ENCODE data around the gene NFKB1.
A peak's percentile ranks its signal among the peaks of the same experiment; 100 is the strongest.
"Not testable (repeated sequence)": the region's sequence is repeated elsewhere in the genome, so short reads cannot be mapped to it uniquely, and the experiment has no call there.

Gene NFKB1, protein sequence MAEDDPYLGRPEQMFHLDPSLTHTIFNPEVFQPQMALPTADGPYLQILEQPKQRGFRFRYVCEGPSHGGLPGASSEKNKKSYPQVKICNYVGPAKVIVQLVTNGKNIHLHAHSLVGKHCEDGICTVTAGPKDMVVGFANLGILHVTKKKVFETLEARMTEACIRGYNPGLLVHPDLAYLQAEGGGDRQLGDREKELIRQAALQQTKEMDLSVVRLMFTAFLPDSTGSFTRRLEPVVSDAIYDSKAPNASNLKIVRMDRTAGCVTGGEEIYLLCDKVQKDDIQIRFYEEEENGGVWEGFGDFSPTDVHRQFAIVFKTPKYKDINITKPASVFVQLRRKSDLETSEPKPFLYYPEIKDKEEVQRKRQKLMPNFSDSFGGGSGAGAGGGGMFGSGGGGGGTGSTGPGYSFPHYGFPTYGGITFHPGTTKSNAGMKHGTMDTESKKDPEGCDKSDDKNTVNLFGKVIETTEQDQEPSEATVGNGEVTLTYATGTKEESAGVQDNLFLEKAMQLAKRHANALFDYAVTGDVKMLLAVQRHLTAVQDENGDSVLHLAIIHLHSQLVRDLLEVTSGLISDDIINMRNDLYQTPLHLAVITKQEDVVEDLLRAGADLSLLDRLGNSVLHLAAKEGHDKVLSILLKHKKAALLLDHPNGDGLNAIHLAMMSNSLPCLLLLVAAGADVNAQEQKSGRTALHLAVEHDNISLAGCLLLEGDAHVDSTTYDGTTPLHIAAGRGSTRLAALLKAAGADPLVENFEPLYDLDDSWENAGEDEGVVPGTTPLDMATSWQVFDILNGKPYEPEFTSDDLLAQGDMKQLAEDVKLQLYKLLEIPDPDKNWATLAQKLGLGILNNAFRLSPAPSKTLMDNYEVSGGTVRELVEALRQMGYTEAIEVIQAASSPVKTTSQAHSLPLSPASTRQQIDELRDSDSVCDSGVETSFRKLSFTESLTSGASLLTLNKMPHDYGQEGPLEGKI

DNA sequence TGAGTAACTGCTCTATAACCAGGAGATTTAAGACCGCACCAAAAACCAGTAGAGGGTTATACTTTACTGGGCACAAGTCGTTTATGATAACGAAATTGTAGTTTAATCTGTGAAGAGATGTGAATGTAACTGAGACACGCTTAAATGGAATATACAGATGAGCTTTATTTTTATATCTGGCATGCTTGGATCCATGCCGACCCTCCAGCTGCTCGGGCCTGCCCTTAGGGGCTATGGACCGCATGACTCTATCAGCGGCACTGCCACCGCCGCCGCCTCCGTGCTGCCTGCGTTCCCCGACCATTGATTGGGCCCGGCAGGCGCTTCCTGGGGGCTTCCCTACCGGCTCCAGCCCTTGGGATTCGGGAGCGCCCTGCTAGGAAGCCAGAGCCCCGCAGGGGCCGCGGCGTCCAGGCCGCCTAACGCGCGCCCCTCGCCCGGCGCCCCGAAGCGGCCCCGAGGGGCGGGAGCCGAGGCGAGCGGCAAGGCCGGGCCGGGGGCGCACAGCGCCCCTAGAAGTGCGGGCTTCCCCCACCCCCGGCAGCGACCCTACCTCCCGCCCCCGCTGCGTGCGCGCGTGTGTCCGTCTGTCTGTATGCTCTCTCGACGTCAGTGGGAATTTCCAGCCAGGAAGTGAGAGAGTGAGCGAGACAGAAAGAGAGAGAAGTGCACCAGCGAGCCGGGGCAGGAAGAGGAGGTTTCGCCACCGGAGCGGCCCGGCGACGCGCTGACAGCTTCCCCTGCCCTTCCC, at the start of gene NFKB1:
NFKB1 (plus strand) TSS at position 664 of the 751 bp plus-strand sequence. CDS start 24,160 bp downstream, outside the sequence.
- peak; percentile 48 for DNase-seq (ENCODE audit: low spot score)

DNA sequence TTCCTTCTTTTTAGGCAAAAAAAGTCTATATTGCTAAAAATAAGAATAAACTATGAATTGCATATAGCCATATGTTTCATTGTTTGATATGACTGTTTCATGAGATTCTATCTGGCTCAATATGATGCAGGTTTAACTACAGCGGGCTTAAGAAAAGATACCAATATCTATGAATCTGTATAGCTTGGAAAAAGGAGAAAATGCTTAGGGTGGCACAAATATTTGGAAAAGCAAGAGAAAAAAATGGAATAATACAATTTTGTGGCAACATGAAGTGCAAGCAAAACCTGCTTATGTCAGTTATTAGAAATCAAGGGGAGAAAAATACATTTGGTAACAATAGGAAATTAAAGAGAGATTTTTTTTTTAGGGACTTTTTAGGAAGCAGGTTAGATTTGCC, 48.3 kb upstream of the NFKB1 start:
- no peak for DNase-seq (ENCODE audit: low spot score)

DNA sequence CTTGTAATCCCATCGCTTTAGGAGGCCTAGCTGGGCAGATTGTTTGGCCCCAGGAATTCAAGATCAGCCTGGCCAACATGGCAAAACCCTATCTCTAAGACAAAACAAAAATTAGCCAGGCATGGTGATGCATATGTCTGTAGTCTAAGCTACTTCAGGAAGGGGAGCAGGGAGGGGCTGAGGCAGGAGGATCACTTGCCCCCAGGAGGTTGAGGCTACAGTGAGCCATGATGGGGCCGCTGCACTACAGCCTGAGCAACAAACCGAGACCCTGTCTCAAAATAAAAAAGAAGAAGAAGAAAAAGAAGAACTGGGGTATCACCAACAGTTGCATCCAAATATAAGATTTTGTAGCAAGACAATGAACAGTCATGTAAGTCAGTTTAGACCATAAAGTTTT, 47.3 kb upstream of the NFKB1 start:
- DNase-seq (ENCODE audit: low spot score) = no peak

DNA sequence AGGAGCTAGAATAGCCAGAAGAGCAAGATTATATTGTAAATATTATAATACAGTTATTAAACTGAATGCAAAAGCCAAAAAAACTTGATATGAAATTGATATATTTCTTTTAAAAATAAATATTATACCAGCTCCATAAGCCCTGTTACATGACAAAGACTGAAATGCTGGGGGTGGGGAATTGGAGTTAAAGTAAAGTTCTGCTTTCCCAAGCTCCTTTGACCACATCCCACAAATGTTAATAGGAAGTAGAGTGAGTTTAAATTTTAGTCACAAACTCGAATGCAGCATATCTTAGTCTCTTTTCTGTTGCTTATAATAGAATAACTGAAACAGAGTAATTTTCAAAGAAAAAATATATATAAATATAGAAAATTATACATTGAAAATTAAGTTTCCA, 46.9 kb upstream of the NFKB1 start:
- DNase-seq (ENCODE audit: low spot score) = no peak

DNA sequence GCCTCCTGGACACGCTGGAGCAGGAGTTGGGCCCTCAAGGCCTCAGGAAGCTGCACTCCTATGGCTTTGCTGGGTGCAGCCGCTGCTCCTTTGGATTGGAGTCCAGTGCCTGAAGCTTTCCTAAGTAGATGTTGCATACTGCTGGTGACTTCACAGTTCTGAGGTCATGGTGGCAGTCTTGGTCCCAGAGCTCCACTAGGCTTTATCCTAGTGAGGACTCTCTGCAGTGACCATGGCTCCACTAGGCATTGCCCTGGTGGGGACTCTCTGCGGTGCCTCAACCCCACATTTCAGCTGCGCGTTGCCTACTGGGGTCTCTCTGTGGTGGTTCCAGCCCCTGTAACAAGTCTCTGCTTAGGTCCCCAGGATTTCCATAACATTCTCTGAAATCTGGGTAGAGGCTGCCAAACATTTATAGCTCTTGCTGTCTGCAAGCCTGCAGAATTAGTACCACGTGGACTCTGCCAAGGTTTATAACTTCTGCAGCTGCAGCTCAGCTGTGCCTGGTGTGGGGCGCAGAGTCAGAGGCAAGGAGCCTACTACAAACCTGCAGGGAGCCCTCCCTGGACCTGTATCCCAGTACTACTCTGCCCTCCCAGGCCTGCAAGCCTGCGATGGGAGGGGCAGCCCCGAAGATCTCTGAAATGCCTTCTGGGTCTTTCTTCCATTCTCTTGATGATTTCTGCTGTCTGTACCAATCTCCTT, 46.0 kb upstream of the NFKB1 start:
- DNase-seq (ENCODE audit: low spot score) = no peak

DNA sequence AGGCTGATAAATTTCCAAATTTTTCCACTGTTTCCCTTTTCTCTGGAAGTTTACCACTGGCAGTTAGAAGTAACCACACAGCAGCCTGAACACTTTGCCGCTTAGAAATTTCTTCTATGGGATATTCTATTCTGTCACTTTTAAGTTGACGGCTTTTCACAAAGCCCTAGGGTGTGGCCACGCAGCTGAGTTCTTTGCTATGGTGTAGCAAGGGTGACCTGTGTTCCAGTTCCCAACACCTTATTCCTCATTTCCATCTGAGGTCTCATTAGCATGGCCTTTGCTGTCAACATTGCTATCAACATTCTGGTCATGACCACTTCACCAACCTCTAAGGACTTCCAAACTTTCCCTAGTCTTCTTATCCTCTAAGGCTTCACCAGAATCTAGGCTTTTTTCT, 45.4 kb upstream of the NFKB1 start:
- DNase-seq (ENCODE audit: low spot score) = no peak

DNA sequence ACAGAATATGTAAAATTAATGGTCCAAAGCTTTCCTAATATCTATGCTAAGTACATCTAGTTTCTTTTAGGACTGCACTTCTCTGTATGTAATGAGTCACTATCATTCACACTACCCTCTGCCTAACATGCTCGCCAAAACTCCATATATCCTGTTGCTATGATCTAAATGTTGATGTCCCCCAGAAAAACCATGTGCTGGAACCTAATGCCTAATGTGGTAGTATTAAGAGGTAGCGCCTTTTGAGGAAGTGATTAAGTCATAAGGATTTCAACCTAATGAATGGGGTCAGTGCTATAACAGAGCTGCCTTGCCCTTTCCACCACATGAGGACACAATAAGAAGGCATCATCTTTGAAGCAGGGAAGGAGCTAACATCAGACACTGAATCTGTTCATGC, 34.9 kb upstream of the NFKB1 start:
- DNase-seq (ENCODE audit: low spot score) = no peak

DNA sequence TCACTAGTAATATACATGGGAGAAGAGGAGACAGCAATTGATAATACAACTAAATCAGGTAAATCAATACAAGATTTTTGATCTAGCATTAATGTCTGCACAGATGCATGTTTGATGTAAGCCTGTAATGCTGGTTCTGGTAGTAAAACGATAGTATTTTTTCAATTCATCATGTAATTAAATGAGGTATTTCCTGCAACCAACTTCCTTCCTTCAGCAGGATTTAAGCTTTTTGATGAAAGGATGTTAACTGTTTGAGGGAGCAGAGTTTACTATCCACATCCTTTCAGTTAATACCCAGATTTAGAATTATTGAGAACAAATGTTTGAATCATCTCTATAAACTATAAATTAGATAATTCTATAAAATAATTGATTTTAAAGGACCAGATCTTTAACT, 31.4 kb upstream of the NFKB1 start:
- DNase-seq (ENCODE audit: low spot score) = no peak

DNA sequence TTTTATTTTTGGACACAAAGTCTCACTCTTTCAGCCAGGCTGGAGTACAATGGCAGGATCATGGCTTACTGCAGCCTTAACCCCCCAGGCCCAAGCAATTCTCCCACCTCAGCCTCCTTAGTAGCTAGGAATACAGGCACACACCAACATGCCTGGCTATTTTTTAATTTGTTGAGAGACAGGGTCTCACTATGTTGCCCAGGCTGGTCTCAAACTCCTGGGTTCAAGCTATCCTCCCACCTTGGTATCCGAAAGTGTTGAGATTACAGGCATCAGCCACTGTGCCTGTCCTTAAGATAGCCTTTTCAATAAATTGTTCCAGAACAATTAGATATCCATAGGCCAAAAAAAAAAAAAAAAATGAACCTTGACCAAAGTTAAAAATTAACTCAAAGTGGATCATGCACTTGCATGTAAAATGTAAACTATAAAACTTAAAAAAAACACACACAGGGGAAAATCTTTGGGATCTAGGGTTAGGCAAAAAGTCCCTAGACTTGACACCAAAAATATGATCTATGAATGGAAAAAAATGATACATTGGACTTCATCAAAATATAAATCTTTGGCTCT, 28.6 kb upstream of the NFKB1 start:
- no peak for DNase-seq (ENCODE audit: low spot score)

DNA sequence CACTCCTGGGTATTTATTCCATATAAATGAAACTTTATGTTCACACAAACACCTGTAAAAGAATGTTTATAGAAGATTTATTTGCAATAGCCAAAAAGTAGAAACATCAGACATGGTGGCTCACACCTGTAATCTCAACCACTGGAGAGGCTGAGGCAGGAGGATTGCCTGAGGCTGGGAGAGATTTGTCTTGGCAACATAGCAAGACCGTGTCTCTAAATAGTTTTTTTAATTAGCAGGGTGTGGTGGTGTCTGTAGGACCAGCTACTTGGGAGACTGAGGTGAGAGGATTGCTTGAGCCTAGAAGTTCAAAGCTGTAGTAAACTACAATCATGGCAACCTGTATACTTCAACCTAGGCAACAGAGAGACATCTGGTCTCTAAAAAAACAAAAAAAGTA, 27.7 kb upstream of the NFKB1 start:
- DNase-seq (ENCODE audit: low spot score) = no peak

DNA sequence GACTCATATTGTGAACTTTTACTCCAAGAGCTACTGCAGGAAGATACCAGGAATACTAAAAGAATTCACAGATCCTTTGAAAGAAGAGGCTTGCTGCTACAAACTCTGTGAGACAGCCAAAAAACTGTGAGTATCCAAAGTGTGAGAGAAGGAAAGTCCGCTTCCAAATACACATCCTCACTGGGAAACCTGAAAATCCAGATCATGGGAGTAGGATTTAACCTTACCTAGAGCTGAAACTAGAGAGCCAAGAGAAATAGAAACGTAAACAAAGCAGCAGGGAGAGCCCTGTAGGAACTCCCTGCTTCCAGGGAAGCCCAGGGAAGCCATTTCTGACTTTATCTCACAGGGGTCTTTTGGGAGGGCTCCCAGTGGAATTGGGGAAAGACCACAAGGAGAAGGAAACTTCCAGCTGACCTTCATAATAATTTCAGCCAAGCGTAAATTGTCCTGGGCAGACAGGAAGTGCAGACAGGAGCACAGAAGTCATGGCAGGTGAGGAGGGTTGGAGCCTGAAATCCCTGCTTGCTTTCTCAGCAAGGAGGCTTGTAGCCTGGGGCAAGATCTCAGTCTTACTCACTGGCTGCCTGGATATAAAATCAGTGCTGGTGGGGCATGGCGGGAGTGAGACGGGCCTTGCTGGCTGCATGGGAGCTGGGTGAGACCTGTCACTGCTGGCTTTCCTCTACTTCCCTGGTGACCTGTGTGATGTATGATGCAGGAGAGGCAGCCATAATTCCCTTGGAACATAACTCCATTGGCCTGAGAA, 26.2 kb upstream of the NFKB1 start:
- no peak for DNase-seq (ENCODE audit: low spot score)

DNA sequence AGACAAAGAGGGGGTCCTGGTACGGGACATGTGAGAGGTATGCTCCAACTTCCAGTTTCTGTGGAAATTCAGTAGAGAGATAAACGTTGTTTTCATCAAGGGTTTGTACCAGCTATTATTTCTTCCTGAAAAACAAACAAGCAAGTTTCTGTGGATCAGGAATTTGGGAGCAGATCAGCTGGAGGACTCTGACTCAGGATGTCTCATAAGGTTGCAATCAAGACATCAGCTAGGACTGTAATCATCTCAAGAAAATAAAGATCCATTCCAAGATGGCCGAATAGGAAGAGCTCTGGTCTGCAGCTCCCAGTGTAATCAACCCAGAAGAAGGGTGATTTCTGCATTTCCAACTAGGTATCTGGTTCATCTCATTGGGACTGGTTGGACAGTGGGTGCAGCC, 23.5 kb upstream of the NFKB1 start:
- DNase-seq (ENCODE audit: low spot score) = no peak

DNA sequence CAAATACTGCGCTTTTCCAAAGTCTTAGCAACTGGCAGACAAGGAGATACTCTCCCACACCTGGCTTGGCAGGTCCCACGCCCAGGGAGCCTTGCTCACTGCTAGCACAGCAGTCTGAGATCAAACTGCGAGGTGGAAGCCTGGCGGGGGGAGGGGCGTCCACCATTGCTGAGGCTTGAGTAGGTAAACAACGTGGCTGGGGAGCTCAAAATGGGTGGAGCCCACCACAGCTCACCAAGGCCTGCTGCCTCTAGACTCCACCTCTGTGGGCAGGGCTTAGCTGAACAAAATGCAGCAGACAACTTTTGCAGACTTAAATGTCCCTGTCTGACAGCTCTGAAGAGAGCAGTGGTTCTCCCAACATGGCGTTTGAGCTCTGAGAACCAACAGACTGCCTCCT, 23.0 kb upstream of the NFKB1 start:
- no peak for DNase-seq (ENCODE audit: low spot score)

DNA sequence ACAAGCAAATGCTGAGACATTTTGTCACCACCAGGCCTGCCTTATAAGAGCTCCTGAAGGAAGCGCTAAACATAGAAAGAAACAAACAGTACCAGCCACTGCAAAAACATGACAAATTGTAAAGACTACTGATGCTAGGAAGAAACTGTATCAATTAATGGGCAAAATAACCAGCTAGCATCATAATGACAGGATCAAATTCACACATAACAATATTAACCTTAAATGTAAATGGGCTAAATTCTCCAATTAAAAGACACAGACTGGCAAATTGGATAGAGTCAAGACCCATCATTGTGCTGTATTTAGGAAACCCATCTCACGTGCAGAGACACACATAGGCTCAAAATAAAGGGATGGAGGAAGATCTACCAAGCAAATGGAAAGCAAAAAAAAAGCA, 21.3 kb upstream of the NFKB1 start:
- DNase-seq (ENCODE audit: low spot score) = not testable (repeated sequence)

DNA sequence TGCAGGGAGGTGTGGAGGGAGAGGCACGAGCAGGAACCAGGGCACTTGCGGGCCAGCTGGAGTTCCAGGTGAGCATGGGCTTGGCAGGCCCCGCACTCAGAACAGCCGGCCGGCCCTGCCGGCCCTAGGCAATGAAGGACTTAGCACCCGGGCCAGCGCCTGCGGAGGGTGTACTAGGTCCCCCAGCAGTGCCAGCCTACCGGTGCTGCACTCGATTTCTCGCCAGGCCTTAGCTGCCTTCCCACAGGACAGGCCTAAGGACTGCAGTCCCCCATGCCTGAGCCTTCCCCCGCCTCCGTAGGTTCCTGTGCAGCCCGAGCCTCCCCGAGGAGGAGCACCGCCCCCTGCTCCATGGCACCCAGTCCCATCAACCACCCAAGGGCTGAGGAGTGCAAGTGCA, 18.0 kb upstream of the NFKB1 start:
- DNase-seq (ENCODE audit: low spot score) = no peak

DNA sequence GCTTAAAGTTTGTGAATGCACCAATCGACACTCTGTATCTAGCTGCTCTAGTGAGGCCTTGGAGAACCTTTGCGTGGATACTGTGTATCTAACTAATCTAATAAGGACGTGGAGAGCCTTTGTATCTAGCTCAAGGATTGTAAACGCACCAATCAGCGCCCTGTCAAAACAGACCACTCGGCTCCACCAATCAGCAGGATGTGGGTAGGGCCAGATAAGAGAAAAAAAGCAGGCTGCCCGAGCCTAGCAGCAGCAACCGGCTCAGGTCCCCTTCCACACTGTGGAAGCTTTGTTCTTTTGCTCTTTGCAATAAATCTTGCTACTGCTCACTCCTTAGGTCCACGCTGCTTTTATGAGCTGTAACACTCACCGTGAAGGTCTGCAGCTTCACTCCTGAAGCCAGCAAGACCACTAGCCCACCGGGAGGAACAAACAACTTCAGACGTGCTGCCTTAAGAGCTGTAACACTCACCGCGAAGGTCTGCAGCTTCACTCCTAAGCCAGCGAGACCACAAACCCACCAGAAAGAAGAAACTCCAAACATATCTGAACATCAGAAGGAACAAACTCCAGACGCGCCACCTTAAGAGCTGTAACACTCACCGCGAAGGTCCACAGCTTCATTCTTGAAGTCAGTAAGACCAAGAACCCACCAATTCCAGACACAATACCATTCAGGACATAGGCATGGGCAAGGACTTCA, 17.0 kb upstream of the NFKB1 start:
- not testable (repeated sequence) for DNase-seq (ENCODE audit: low spot score)

DNA sequence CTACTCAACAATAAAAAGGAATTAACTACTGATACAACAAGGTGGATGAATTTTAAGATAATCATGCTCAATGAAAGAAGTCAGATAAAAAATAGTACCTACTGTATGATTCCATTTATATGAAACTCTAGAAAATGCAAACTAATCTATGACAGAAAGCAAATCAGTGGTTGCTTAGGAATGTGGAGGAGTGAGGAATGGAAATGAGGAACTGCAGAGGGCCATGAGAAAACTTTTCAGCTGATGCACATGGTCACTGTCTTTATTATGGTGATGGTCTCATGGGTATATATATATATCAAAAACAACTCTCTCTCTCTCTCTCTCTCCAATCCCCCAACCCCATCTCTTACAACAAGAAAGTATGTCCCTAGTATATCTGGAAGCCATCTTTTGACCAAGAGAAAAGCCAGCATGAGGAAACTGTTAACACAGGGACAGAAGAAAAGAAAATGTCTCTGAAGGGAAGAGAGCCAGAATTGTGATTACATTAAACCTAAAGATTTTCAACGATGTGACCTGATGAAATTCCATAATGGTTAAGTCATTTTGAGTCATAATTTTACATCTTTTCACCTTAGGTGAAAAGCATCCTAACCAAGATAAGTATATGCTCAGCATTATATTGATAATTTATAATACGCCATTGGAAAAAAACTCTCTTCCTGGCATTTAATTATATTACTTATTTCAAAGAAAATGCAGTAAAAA, 8.5 kb upstream of the NFKB1 start:
- no peak for DNase-seq (ENCODE audit: low spot score)

DNA sequence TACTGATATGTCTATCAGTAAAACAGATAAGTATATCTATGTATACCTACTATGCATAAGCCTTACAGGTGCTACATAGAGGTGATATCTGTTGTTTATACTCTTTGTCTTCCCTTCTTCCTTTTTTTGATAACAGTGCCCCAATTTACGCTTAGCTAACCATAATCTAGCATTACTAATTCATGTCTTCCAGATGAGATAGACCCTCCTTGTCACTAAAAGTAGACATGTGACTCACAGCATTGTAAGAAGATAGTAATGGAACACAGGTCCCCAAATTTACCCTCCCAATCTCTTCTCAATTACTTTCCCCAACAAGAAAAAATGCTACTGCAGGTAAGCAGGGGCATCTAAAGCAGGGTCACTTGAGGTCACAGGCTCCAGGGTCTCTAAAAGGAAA, 7.9 kb upstream of the NFKB1 start:
- DNase-seq (ENCODE audit: low spot score) = no peak

DNA sequence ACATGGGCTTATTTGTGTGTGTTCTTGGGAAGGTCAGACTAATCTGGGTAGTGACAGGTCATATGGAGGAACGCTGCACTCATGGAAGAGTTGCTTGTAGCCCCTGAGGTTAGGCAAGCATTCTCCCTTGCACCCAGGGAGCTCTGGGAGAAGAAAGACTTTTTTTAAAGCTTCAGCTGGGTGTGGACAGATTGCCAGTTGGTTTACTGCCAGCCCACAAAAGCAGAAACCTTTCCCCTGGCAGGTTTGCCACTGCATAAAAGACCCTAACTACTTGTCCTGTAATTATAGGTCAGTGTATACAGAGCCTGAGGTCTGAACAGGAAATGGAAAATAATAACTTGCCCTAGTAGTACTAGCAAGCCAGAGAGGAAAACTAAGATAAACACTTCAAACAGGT, 7.4 kb upstream of the NFKB1 start:
- no peak for DNase-seq (ENCODE audit: low spot score)
